Measurements from ENCODE around the gene PIP5K1C. TPM values are rescaled to one million over a fixed set of nuclear protein-coding genes. Genes with fewer than 3 reads are reported as not detected.

Gene PIP5K1C
- total and polyA plus RNA-seq, 9 donors: 8.4 to 30.0 (median 23.9) TPM

GRCh38 chr19:3736106-3736724 lies 35.9 kb upstream of the PIP5K1C start:
- Histone ChIP-seq H3K27me3 (ENCODE audit: control insufficient read depth, insufficient read depth, low read length) (peaks cover 4% of the 10 kb centered on the region), H3K36me3 (ENCODE audit: control insufficient read depth, insufficient read depth, low read length) (no peaks in the 10 kb centered on the region), H3K27ac (ENCODE audit: low read length) (no peak overlapping the region), H3K9me3 (replicated peaks; ENCODE audit: control insufficient read depth, low read depth, low read length) (no peaks in the 10 kb centered on the region), H3K4me3 (ENCODE audit: low read length) (no peak overlapping the region), H3K4me1 (ENCODE audit: control insufficient read depth, insufficient read depth, low read length) (no peaks in the 10 kb centered on the region)
- 87% methylated on average over 18 of the region's 21 CpGs for WGBS (ENCODE audit: insufficient coverage)
- DNase-seq: no peak

- H3K36me3 ChIP-seq (ENCODE audit: control insufficient read depth, insufficient read depth, low read length): no peaks in the 10 kb centered on the region
- no peak for DNase-seq
- H3K9me3 ChIP-seq (replicated peaks; ENCODE audit: control insufficient read depth, low read depth, low read length): peaks cover 3% of the 10 kb centered on the region
- WGBS (ENCODE audit: insufficient coverage): no CpG with 5 or more reads among the region's 14 CpGs
- H3K27me3 ChIP-seq (ENCODE audit: control insufficient read depth, insufficient read depth, low read length): peaks cover 4% of the 10 kb centered on the region
- no peak overlapping the region for H3K4me3 ChIP-seq (ENCODE audit: low read length)
- H3K27ac ChIP-seq (ENCODE audit: low read length): no peak overlapping the region
- H3K4me1 ChIP-seq (ENCODE audit: control insufficient read depth, insufficient read depth, low read length): no peaks in the 10 kb centered on the region
These were observed 34.0 kb upstream of the PIP5K1C start for GRCh38 chr19:3734310-3734600.

- Histone ChIP-seq H3K36me3 (ENCODE audit: control insufficient read depth, insufficient read depth, low read length) (no peaks in the 10 kb centered on the region), H3K4me3 (ENCODE audit: low read length) (no peak overlapping the region), H3K27ac (ENCODE audit: low read length) (no peak overlapping the region), H3K27me3 (ENCODE audit: control insufficient read depth, insufficient read depth, low read length) (peaks cover 4% of the 10 kb centered on the region), H3K9me3 (replicated peaks; ENCODE audit: control insufficient read depth, low read depth, low read length) (peaks cover 4% of the 10 kb centered on the region), H3K4me1 (ENCODE audit: control insufficient read depth, insufficient read depth, low read length) (no peaks in the 10 kb centered on the region)
- DNase-seq: no peak
- 75% methylated on average over 13 of the region's 20 CpGs for WGBS (ENCODE audit: insufficient coverage)
These were observed 33.5 kb upstream of the PIP5K1C start for GRCh38 chr19:3733549-3734309.

- Histone ChIP-seq H3K27ac (ENCODE audit: low read length) (no peak overlapping the region), H3K9me3 (replicated peaks; ENCODE audit: control insufficient read depth, low read depth, low read length) (peaks cover 4% of the 10 kb centered on the region), H3K27me3 (ENCODE audit: control insufficient read depth, insufficient read depth, low read length) (peaks cover 4% of the 10 kb centered on the region), H3K4me1 (ENCODE audit: control insufficient read depth, insufficient read depth, low read length) (no peaks in the 10 kb centered on the region), H3K4me3 (ENCODE audit: low read length) (no peak overlapping the region), H3K36me3 (ENCODE audit: control insufficient read depth, insufficient read depth, low read length) (no peaks in the 10 kb centered on the region)
- 63% methylated on average over 1 of the region's 1 CpG for WGBS (ENCODE audit: insufficient coverage)
- no peak for DNase-seq
These were observed 31.8 kb upstream of the PIP5K1C start for GRCh38 chr19:3732108-3732507.

- H3K9me3 ChIP-seq (replicated peaks; ENCODE audit: control insufficient read depth, low read depth, low read length): peaks cover 4% of the 10 kb centered on the region
- no peak for DNase-seq
- peaks cover 10% of the 10 kb centered on the region for H3K27me3 ChIP-seq (ENCODE audit: control insufficient read depth, insufficient read depth, low read length)
- H3K4me3 ChIP-seq (ENCODE audit: low read length): no peak overlapping the region
- H3K4me1 ChIP-seq (ENCODE audit: control insufficient read depth, insufficient read depth, low read length): no peaks in the 10 kb centered on the region
- H3K36me3 ChIP-seq (ENCODE audit: control insufficient read depth, insufficient read depth, low read length): no peaks in the 10 kb centered on the region
- H3K27ac ChIP-seq (ENCODE audit: low read length): no peak overlapping the region
- WGBS (ENCODE audit: insufficient coverage): 91% methylated on average over 26 of the region's 32 CpGs
These were observed 30.2 kb upstream of the PIP5K1C start for GRCh38 chr19:3730457-3730958.

GRCh38 chr19:3725640-3726310 lies 25.5 kb upstream of the PIP5K1C start:
- Histone ChIP-seq H3K4me3 (ENCODE audit: low read length) (no peak overlapping the region), H3K4me1 (ENCODE audit: control insufficient read depth, insufficient read depth, low read length) (peaks cover 4% of the 10 kb centered on the region), H3K36me3 (ENCODE audit: control insufficient read depth, insufficient read depth, low read length) (no peaks in the 10 kb centered on the region), H3K9me3 (replicated peaks; ENCODE audit: control insufficient read depth, low read depth, low read length) (peaks cover 2% of the 10 kb centered on the region), H3K27me3 (ENCODE audit: control insufficient read depth, insufficient read depth, low read length) (peaks cover 48% of the 10 kb centered on the region), H3K27ac (ENCODE audit: low read length) (no peak overlapping the region)
- WGBS (ENCODE audit: insufficient coverage): 15% methylated on average over 2 of the region's 14 CpGs
- DNase-seq: no peak

GRCh38 chr19:3725121-3725520 lies 24.9 kb upstream of the PIP5K1C start:
- H3K27ac ChIP-seq (ENCODE audit: low read length): no peak overlapping the region
- 20% methylated on average over 1 of the region's 3 CpGs for WGBS (ENCODE audit: insufficient coverage)
- H3K9me3 ChIP-seq (replicated peaks; ENCODE audit: control insufficient read depth, low read depth, low read length): peaks cover 2% of the 10 kb centered on the region
- peaks cover 4% of the 10 kb centered on the region for H3K4me1 ChIP-seq (ENCODE audit: control insufficient read depth, insufficient read depth, low read length)
- H3K27me3 ChIP-seq (ENCODE audit: control insufficient read depth, insufficient read depth, low read length): peaks cover 55% of the 10 kb centered on the region
- no peak overlapping the region for H3K4me3 ChIP-seq (ENCODE audit: low read length)
- H3K36me3 ChIP-seq (ENCODE audit: control insufficient read depth, insufficient read depth, low read length): no peaks in the 10 kb centered on the region
- DNase-seq: no peak

- H3K4me3 ChIP-seq (ENCODE audit: low read length): no peak overlapping the region
- peaks cover 4% of the 10 kb centered on the region for H3K4me1 ChIP-seq (ENCODE audit: control insufficient read depth, insufficient read depth, low read length)
- 24% methylated on average over 5 of the region's 8 CpGs for WGBS (ENCODE audit: insufficient coverage)
- H3K27ac ChIP-seq (ENCODE audit: low read length): no peak overlapping the region
- no peaks in the 10 kb centered on the region for H3K36me3 ChIP-seq (ENCODE audit: control insufficient read depth, insufficient read depth, low read length)
- no peak for DNase-seq
- H3K9me3 ChIP-seq (replicated peaks; ENCODE audit: control insufficient read depth, low read depth, low read length): no peaks in the 10 kb centered on the region
- peaks cover 64% of the 10 kb centered on the region for H3K27me3 ChIP-seq (ENCODE audit: control insufficient read depth, insufficient read depth, low read length)
These were observed 23.6 kb upstream of the PIP5K1C start for GRCh38 chr19:3723883-3724282.

- no peak for DNase-seq
- no peak overlapping the region for H3K4me3 ChIP-seq (ENCODE audit: low read length)
- H3K9me3 ChIP-seq (replicated peaks; ENCODE audit: control insufficient read depth, low read depth, low read length): no peaks in the 10 kb centered on the region
- H3K27ac ChIP-seq (ENCODE audit: low read length): no peak overlapping the region
- WGBS (ENCODE audit: insufficient coverage): 80% methylated on average over 1 of the region's 5 CpGs
- peaks cover 64% of the 10 kb centered on the region for H3K27me3 ChIP-seq (ENCODE audit: control insufficient read depth, insufficient read depth, low read length)
- H3K36me3 ChIP-seq (ENCODE audit: control insufficient read depth, insufficient read depth, low read length): no peaks in the 10 kb centered on the region
- peaks cover 4% of the 10 kb centered on the region for H3K4me1 ChIP-seq (ENCODE audit: control insufficient read depth, insufficient read depth, low read length)
These were observed 22.8 kb upstream of the PIP5K1C start for GRCh38 chr19:3723110-3723488.

GRCh38 chr19:3722443-3723109 lies 22.3 kb upstream of the PIP5K1C start:
- Histone ChIP-seq H3K36me3 (ENCODE audit: control insufficient read depth, insufficient read depth, low read length) (no peaks in the 10 kb centered on the region), H3K4me1 (ENCODE audit: control insufficient read depth, insufficient read depth, low read length) (peaks cover 4% of the 10 kb centered on the region), H3K4me3 (ENCODE audit: low read length) (no peak overlapping the region), H3K9me3 (replicated peaks; ENCODE audit: control insufficient read depth, low read depth, low read length) (no peaks in the 10 kb centered on the region), H3K27me3 (ENCODE audit: control insufficient read depth, insufficient read depth, low read length) (peaks cover 64% of the 10 kb centered on the region), H3K27ac (ENCODE audit: low read length) (no peak overlapping the region)
- 0% methylated on average over 10 of the region's 30 CpGs for WGBS (ENCODE audit: insufficient coverage)
- no peak for DNase-seq
